Measurements from ENCODE around the gene PTBP1.

- no peak for TF ChIP-seq CTCF (IDR thresholded peaks at IDR 0.05; ENCODE audit: low read length)
- TF ChIP-seq EZH2 (IDR thresholded peaks at IDR 0.05; ENCODE audit: borderline replicate concordance, low read length), result no peak
Measured at GRCh38 chr19:834216-834615, 37.0 kb downstream of the PTBP1 start.
